Central memory CD8-positive, alpha-beta T cell (primary cell): ENCODE data around the gene NR3C2.

ENCODE experiments used
- ATAC-seq: fragments of 150-1000 bp; cut with Tn5 transposase; replicated peaks from 2 replicates; pipeline ENCODE4 v1.10.0; 2022; ENCODE audit warnings: mild to moderate bottlenecking, moderate FRiP score, moderate number of reproducible peaks; ENCODE audit not compliant: poor library complexity, severe bottlenecking; ENCODE audit errors: extremely low read depth
- DNase-seq, 2 donors: peaks; one replicate each; pipeline ENCODE4 v3.0.0; 2021; ENCODE audit warnings: low spot score in 2 of 2
- H3K27ac Mint-ChIP-seq: one replicate; pipeline ENCODE4 v1.8.0; 2022; ENCODE audit warnings: low read depth, mild to moderate bottlenecking, moderate library complexity, mixed read lengths
- H3K27me3 Mint-ChIP-seq: one replicate; pipeline ENCODE4 v1.8.0; 2022; ENCODE audit warnings: mixed read lengths
- H3K36me3 Mint-ChIP-seq: one replicate; pipeline ENCODE4 v1.8.0; 2022; ENCODE audit warnings: mild to moderate bottlenecking, moderate library complexity, mixed read lengths; ENCODE audit not compliant: insufficient read depth
- H3K4me1 Mint-ChIP-seq: one replicate; pipeline ENCODE4 v1.8.0; 2022; ENCODE audit warnings: mixed read lengths
- H3K4me3 Mint-ChIP-seq: one replicate; pipeline ENCODE4 v1.8.0; 2022; ENCODE audit warnings: mild to moderate bottlenecking, moderate library complexity, mixed read lengths
- H3K9me3 Mint-ChIP-seq: one replicate; pipeline ENCODE4 v1.8.0; 2022; ENCODE audit warnings: mixed read lengths

The NR3C2 gene

GRCh38 chr4:148061141-148061481 is 381.1 kb downstream of the NR3C2 start:
- DNase-seq (no peak), ATAC-seq (no peak)
- peaks cover 7% of the 10 kb centered on the region for H3K36me3 Mint-ChIP-seq
- H3K4me1 Mint-ChIP-seq, result peaks cover 55% of the 10 kb centered on the region
- no peaks in the 10 kb centered on the region for H3K27me3 Mint-ChIP-seq
- H3K4me3 Mint-ChIP-seq, result peak overlapping the region; percentile 70
- H3K9me3 Mint-ChIP-seq, result no peaks in the 10 kb centered on the region
- H3K27ac Mint-ChIP-seq, result peak overlapping the region; percentile 84

GRCh38 chr4:148060264-148061140 is 381.7 kb downstream of the NR3C2 start:
- Mint-ChIP-seq H3K4me1 (peaks cover 61% of the 10 kb centered on the region), H3K36me3 (peaks cover 8% of the 10 kb centered on the region), H3K4me3 (peak overlapping the region; percentile 70), H3K27me3 (no peaks in the 10 kb centered on the region), H3K9me3 (no peaks in the 10 kb centered on the region), H3K27ac (peak overlapping the region; percentile 84)
- DNase-seq, result no peak
- ATAC-seq, result peak; percentile 48

- Mint-ChIP-seq H3K27ac (peak overlapping the region; percentile 79), H3K4me3 (peak overlapping the region; percentile 71), H3K36me3 (peaks cover 6% of the 10 kb centered on the region), H3K4me1 (peaks cover 63% of the 10 kb centered on the region), H3K27me3 (no peaks in the 10 kb centered on the region), H3K9me3 (no peaks in the 10 kb centered on the region)
- no peak for ATAC-seq
- DNase-seq, result no peak
These were observed 382.5 kb downstream of the NR3C2 start for GRCh38 chr4:148059617-148060180.

GRCh38 chr4:148057984-148058859 is 384.0 kb downstream of the NR3C2 start:
- H3K9me3 Mint-ChIP-seq, result no peaks in the 10 kb centered on the region
- DNase-seq (no peak), ATAC-seq (no peak)
- H3K27ac Mint-ChIP-seq, result peak overlapping the region; percentile 60
- peaks cover 5% of the 10 kb centered on the region for H3K36me3 Mint-ChIP-seq
- H3K4me3 Mint-ChIP-seq, result no peak overlapping the region
- peaks cover 77% of the 10 kb centered on the region for H3K4me1 Mint-ChIP-seq
- no peaks in the 10 kb centered on the region for H3K27me3 Mint-ChIP-seq

- ATAC-seq (no peak), DNase-seq (no peak)
- Mint-ChIP-seq H3K4me1 (peaks cover 84% of the 10 kb centered on the region), H3K4me3 (no peak overlapping the region), H3K36me3 (peaks cover 5% of the 10 kb centered on the region), H3K27me3 (no peaks in the 10 kb centered on the region), H3K9me3 (no peaks in the 10 kb centered on the region), H3K27ac (no peak overlapping the region)
These were observed 384.7 kb downstream of the NR3C2 start for GRCh38 chr4:148057516-148057915.

GRCh38 chr4:148056879-148057278 is 385.3 kb downstream of the NR3C2 start:
- peaks cover 6% of the 10 kb centered on the region for H3K36me3 Mint-ChIP-seq
- peak overlapping the region; percentile 83 for H3K27ac Mint-ChIP-seq
- H3K27me3 Mint-ChIP-seq, result no peaks in the 10 kb centered on the region
- H3K4me3 Mint-ChIP-seq, result peak overlapping the region; percentile 38
- H3K4me1 Mint-ChIP-seq, result peaks cover 89% of the 10 kb centered on the region
- no peaks in the 10 kb centered on the region for H3K9me3 Mint-ChIP-seq
- ATAC-seq (peak; percentile 62), DNase-seq (peak; percentile 27 to 48)

GRCh38 chr4:148055844-148056243 is 386.4 kb downstream of the NR3C2 start:
- ATAC-seq (no peak), DNase-seq (no peak)
- Mint-ChIP-seq H3K36me3 (peaks cover 6% of the 10 kb centered on the region), H3K27me3 (no peaks in the 10 kb centered on the region), H3K4me1 (peaks cover 89% of the 10 kb centered on the region), H3K9me3 (no peaks in the 10 kb centered on the region), H3K27ac (peak overlapping the region; percentile 83), H3K4me3 (no peak overlapping the region)

- Mint-ChIP-seq H3K36me3 (peaks cover 5% of the 10 kb centered on the region), H3K4me1 (peaks cover 82% of the 10 kb centered on the region), H3K27me3 (no peaks in the 10 kb centered on the region), H3K4me3 (peak overlapping the region; percentile 29), H3K9me3 (no peaks in the 10 kb centered on the region), H3K27ac (peak overlapping the region; percentile 49)
- DNase-seq, result no peak
- no peak for ATAC-seq
These were observed 387.9 kb downstream of the NR3C2 start for GRCh38 chr4:148054275-148054674.

DNA sequence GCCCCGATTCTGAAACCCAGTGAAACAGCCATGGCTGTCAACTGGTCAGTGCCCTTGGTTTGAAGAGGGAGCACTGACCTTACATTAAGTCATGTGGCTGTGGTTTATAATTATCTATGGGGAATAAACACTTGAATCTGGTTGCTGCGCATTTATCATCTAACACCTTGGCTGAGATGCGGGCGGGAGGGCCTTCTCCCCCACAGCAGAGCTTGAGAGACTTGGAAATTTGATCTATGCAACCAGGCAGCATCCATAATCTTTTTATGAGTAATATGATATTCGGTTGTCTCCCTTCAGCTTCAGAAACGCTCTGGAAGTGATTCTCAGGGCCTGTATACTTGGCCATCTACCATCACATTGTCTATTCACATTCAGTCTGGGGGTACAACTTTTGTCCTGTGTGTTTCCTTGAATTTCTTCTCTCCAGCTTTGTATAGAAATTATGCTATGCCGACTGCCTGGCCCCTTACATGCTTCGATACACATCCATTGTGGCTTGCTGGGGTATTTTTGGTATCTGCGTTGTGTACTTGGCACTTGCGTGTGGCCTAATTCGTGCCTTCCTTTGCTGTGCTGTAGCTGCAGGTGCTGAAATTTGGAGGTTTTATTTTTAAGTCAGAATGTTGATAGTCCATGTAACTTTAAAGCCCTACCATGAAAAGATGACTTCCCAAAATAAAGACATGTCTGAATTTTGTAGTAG is 388.8 kb downstream of the NR3C2 start:
- DNase-seq (no peak), ATAC-seq (no peak)
- Mint-ChIP-seq H3K9me3 (no peaks in the 10 kb centered on the region), H3K4me3 (no peak overlapping the region), H3K27ac (peak overlapping the region; percentile 49), H3K27me3 (no peaks in the 10 kb centered on the region), H3K36me3 (peaks cover 7% of the 10 kb centered on the region), H3K4me1 (peaks cover 73% of the 10 kb centered on the region)

DNA sequence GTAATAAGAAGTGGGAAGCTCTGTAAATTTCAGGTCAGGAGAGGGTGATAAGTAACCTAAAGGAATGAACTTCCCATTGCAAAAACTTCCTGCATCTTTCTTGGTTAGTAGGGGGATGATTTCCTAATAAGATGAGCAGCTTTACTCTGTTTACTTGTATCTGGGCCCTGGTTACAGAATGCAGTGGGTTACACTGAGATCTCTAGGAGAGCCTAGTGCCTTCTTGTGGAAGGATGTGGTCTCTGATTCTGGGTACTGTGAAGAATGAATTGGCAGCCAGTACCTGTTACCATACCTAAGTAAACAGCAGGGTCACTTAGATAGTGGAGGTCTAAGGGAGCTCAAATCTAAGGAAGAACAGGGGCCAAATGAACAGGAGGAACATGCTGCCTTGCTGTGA is 389.8 kb downstream of the NR3C2 start:
- peaks cover 63% of the 10 kb centered on the region for H3K4me1 Mint-ChIP-seq
- DNase-seq (peak in 1 of 2 donors; percentile 39), ATAC-seq (peak; percentile 89)
- peak overlapping the region; percentile 25 for H3K4me3 Mint-ChIP-seq
- no peaks in the 10 kb centered on the region for H3K9me3 Mint-ChIP-seq
- H3K36me3 Mint-ChIP-seq, result peaks cover 9% of the 10 kb centered on the region
- no peaks in the 10 kb centered on the region for H3K27me3 Mint-ChIP-seq
- peak overlapping the region; percentile 91 for H3K27ac Mint-ChIP-seq

DNA sequence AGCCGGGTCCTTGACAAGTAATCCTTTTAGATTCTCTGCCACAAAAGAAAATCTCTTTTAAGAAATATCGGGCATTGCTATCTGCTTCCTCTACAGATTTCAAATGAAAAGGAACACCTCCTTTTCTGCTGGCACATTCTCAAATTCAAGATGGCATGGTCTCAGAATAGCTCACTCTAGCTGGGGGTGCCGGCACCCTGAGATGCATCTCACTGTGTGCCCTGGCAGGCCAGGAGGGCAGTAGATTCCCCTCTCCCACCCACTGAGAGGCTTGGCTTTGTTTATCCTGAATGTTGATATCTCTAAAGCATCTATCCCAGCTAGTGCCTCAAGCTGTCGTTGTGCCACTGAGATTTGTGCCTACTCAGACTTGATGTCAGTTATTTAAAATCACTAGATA is 390.8 kb downstream of the NR3C2 start:
- peaks cover 53% of the 10 kb centered on the region for H3K4me1 Mint-ChIP-seq
- peak overlapping the region; percentile 91 for H3K27ac Mint-ChIP-seq
- no peaks in the 10 kb centered on the region for H3K9me3 Mint-ChIP-seq
- peaks cover 9% of the 10 kb centered on the region for H3K36me3 Mint-ChIP-seq
- DNase-seq, result no peak
- ATAC-seq, result no peak
- H3K27me3 Mint-ChIP-seq, result no peaks in the 10 kb centered on the region
- no peak overlapping the region for H3K4me3 Mint-ChIP-seq

- H3K36me3 Mint-ChIP-seq, result peaks cover 6% of the 10 kb centered on the region
- DNase-seq (no peak), ATAC-seq (no peak)
- H3K9me3 Mint-ChIP-seq, result no peaks in the 10 kb centered on the region
- H3K4me3 Mint-ChIP-seq, result no peak overlapping the region
- H3K27me3 Mint-ChIP-seq, result no peaks in the 10 kb centered on the region
- no peak overlapping the region for H3K27ac Mint-ChIP-seq
- peaks cover 42% of the 10 kb centered on the region for H3K4me1 Mint-ChIP-seq
These were observed 393.6 kb downstream of the NR3C2 start for GRCh38 chr4:148048598-148048997.
